Measurements from ENCODE around the gene CNTN5. TPM values are rescaled to one million over a fixed set of nuclear protein-coding genes. Genes with fewer than 3 reads are reported as not detected.

CNTN5 gene
- total and polyA plus RNA-seq, 2 experiments from 2014 or later = not detected

DNA sequence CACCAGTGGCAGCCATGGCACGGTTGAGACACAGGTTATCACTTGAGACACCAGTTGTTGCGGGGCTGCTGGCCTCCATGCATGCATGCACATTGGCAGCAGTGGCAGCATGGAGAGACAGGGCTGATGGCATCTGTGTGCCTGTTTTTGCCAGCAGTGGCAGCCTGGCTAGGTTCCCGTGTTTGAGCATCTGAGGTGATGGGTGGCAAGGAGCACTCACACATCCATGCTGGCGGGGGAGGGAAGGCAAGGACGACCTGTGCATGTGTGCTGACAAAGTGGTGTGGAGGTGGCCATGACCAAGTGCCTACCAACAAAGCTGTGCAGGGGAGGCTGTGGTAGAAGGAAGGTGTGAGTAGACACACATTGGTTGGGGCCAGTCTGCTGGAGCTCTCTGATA, 133.5 kb downstream of the CNTN5 start:
- Histone ChIP-seq H3K27ac (no peak overlapping the region), H3K4me2 (ENCODE audit: unreplicated experiment) (no peak overlapping the region), H3K4me3 (no peak overlapping the region), H3K79me2 (ENCODE audit: insufficient read depth) (no peaks in the 10 kb centered on the region), H3K36me3 (ENCODE audit: low read depth) (no peaks in the 10 kb centered on the region), H3K4me1 (ENCODE audit: insufficient read depth) (no peaks in the 10 kb centered on the region), H3K9ac (no peak overlapping the region), H3F3A (ENCODE audit: insufficient read depth) (no peaks in the 10 kb centered on the region), H3K27me3 (replicated peaks; ENCODE audit: insufficient read depth) (no peaks in the 10 kb centered on the region), H3K9me3 (ENCODE audit: low read depth) (no peaks in the 10 kb centered on the region), H4K20me1 (ENCODE audit: insufficient read depth) (no peaks in the 10 kb centered on the region), H2AFZ (no peak overlapping the region), H3K9me2 (ENCODE audit: insufficient read depth) (no peaks in the 10 kb centered on the region)
- WGBS, 2 experiments (ENCODE audit: low coverage in 1 of 2, low lambda C conversion rate in 2 of 2, missing lambda C conversion rate in 2 of 2) = 13 to 16% methylated on average over 5 of the region's 5 CpGs
- in situ Hi-C loops (cut with MboI) = no loop called here
- DNase-seq = no peak
- TF ChIP-seq EZH2phosphoT487 (IDR thresholded peaks at IDR 0.05; ENCODE audit: insufficient read depth, low read depth) (no peak), EZH2 (IDR thresholded peaks at IDR 0.05; ENCODE audit: insufficient read depth, poor library complexity, severe bottlenecking) (no peak)

DNA sequence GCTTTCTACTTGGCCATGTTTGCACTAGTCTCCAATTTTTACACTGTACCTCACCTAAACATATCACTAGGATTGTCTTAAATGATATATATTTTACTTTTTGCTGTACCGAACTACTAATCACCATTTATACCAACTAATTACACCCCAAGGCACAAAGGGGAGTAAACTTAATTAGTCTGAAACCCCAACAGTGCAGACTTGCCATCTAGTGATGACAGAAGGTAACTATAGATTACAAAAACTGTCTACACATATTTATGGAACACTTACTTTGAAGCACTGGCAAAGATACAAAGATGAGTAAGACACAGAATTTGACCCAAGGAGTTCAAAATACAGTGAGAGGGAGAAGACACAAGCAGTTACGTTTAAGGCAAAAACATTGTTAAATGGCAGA, 139.7 kb downstream of the CNTN5 start:
- Histone ChIP-seq H3K79me2 (ENCODE audit: insufficient read depth) (no peaks in the 10 kb centered on the region), H3K36me3 (ENCODE audit: low read depth) (no peaks in the 10 kb centered on the region), H3K9ac (no peak overlapping the region), H3K9me2 (ENCODE audit: insufficient read depth) (no peaks in the 10 kb centered on the region), H3F3A (ENCODE audit: insufficient read depth) (no peaks in the 10 kb centered on the region), H3K4me1 (ENCODE audit: insufficient read depth) (no peaks in the 10 kb centered on the region), H3K4me3 (no peak overlapping the region), H3K4me2 (ENCODE audit: unreplicated experiment) (no peak overlapping the region), H4K20me1 (ENCODE audit: insufficient read depth) (no peaks in the 10 kb centered on the region), H2AFZ (no peak overlapping the region), H3K9me3 (ENCODE audit: low read depth) (no peaks in the 10 kb centered on the region), H3K27ac (no peak overlapping the region), H3K27me3 (replicated peaks; ENCODE audit: insufficient read depth) (no peaks in the 10 kb centered on the region)
- in situ Hi-C loops (cut with MboI) = no loop called here
- TF ChIP-seq EZH2phosphoT487 (IDR thresholded peaks at IDR 0.05; ENCODE audit: insufficient read depth, low read depth) (no peak), EZH2 (IDR thresholded peaks at IDR 0.05; ENCODE audit: insufficient read depth, poor library complexity, severe bottlenecking) (no peak)
- no peak for DNase-seq
- WGBS, 2 experiments (ENCODE audit: low coverage in 1 of 2, low lambda C conversion rate in 2 of 2, missing lambda C conversion rate in 2 of 2) = 4 to 9% methylated on average over 2 of the region's 2 CpGs

- in situ Hi-C loops (cut with MboI) = no loop called here
- no peaks in the 10 kb centered on the region for H4K20me1 ChIP-seq (ENCODE audit: insufficient read depth)
- no peak overlapping the region for H3K4me3 ChIP-seq
- no peaks in the 10 kb centered on the region for H3K79me2 ChIP-seq (ENCODE audit: insufficient read depth)
- H3K9me3 ChIP-seq (ENCODE audit: low read depth) = no peaks in the 10 kb centered on the region
- TF ChIP-seq EZH2phosphoT487 (IDR thresholded peaks at IDR 0.05; ENCODE audit: insufficient read depth, low read depth) = no peak
- 26 to 27% methylated on average over 5 of the region's 5 CpGs for WGBS, 2 experiments (ENCODE audit: low coverage in 1 of 2, low lambda C conversion rate in 2 of 2, missing lambda C conversion rate in 2 of 2)
- no peak overlapping the region for H3K27ac ChIP-seq
- no peaks in the 10 kb centered on the region for H3K4me1 ChIP-seq (ENCODE audit: insufficient read depth)
- no peak for DNase-seq
- no peaks in the 10 kb centered on the region for H3K27me3 ChIP-seq (replicated peaks; ENCODE audit: insufficient read depth)
- H3K9me2 ChIP-seq (ENCODE audit: insufficient read depth) = no peaks in the 10 kb centered on the region
- no peaks in the 10 kb centered on the region for H3F3A ChIP-seq (ENCODE audit: insufficient read depth)
- H3K4me2 ChIP-seq (ENCODE audit: unreplicated experiment) = no peak overlapping the region
- H2AFZ ChIP-seq = no peak overlapping the region
- H3K9ac ChIP-seq = no peak overlapping the region
- H3K36me3 ChIP-seq (ENCODE audit: low read depth) = no peaks in the 10 kb centered on the region
These were observed 142.1 kb downstream of the CNTN5 start for GRCh38 chr11:99162819-99163218.

- DNase-seq = no peak
- no peak for TF ChIP-seq EZH2phosphoT487 (IDR thresholded peaks at IDR 0.05; ENCODE audit: insufficient read depth, low read depth)
- no peak for TF ChIP-seq EZH2 (IDR thresholded peaks at IDR 0.05; ENCODE audit: insufficient read depth, poor library complexity, severe bottlenecking)
- in situ Hi-C loops (cut with MboI) = no loop called here
- Histone ChIP-seq H2AFZ (no peak overlapping the region), H3K9me3 (ENCODE audit: low read depth) (no peaks in the 10 kb centered on the region), H3K36me3 (ENCODE audit: low read depth) (no peaks in the 10 kb centered on the region), H3K4me2 (ENCODE audit: unreplicated experiment) (no peak overlapping the region), H3K4me1 (ENCODE audit: insufficient read depth) (no peaks in the 10 kb centered on the region), H4K20me1 (ENCODE audit: insufficient read depth) (no peaks in the 10 kb centered on the region), H3F3A (ENCODE audit: insufficient read depth) (no peaks in the 10 kb centered on the region), H3K9ac (no peak overlapping the region), H3K79me2 (ENCODE audit: insufficient read depth) (no peaks in the 10 kb centered on the region), H3K9me2 (ENCODE audit: insufficient read depth) (no peaks in the 10 kb centered on the region), H3K27ac (no peak overlapping the region), H3K27me3 (replicated peaks; ENCODE audit: insufficient read depth) (no peaks in the 10 kb centered on the region), H3K4me3 (no peak overlapping the region)
These were observed 149.8 kb downstream of the CNTN5 start for GRCh38 chr11:99170591-99170990.

- in situ Hi-C loops (cut with MboI) = no loop called here
- no peaks in the 10 kb centered on the region for H3K4me1 ChIP-seq (ENCODE audit: insufficient read depth)
- no peaks in the 10 kb centered on the region for H4K20me1 ChIP-seq (ENCODE audit: insufficient read depth)
- WGBS, 2 experiments (ENCODE audit: low coverage in 1 of 2, low lambda C conversion rate in 2 of 2, missing lambda C conversion rate in 2 of 2) = 14 to 15% methylated on average over 5 of the region's 5 CpGs
- TF ChIP-seq EZH2 (IDR thresholded peaks at IDR 0.05; ENCODE audit: insufficient read depth, poor library complexity, severe bottlenecking) = no peak
- no peak for TF ChIP-seq EZH2phosphoT487 (IDR thresholded peaks at IDR 0.05; ENCODE audit: insufficient read depth, low read depth)
- no peak overlapping the region for H2AFZ ChIP-seq
- H3K4me2 ChIP-seq (ENCODE audit: unreplicated experiment) = no peak overlapping the region
- no peaks in the 10 kb centered on the region for H3K36me3 ChIP-seq (ENCODE audit: low read depth)
- H3K27ac ChIP-seq = no peak overlapping the region
- H3K4me3 ChIP-seq = no peak overlapping the region
- H3K79me2 ChIP-seq (ENCODE audit: insufficient read depth) = no peaks in the 10 kb centered on the region
- H3K9me3 ChIP-seq (ENCODE audit: low read depth) = no peaks in the 10 kb centered on the region
- no peaks in the 10 kb centered on the region for H3K9me2 ChIP-seq (ENCODE audit: insufficient read depth)
- H3K9ac ChIP-seq = no peak overlapping the region
- H3K27me3 ChIP-seq (replicated peaks; ENCODE audit: insufficient read depth) = no peaks in the 10 kb centered on the region
- no peak for DNase-seq
- H3F3A ChIP-seq (ENCODE audit: insufficient read depth) = no peaks in the 10 kb centered on the region
These were observed 150.6 kb downstream of the CNTN5 start for GRCh38 chr11:99171330-99171729.

Data from GM23248 (cell line).